ENCODE results near the gene XDH. TPM values are rescaled to one million over a fixed set of nuclear protein-coding genes. Genes with fewer than 3 reads are reported as not detected.

The XDH gene
- total RNA-seq, 1 donor from 2014 or later: 7.5 TPM

DNA sequence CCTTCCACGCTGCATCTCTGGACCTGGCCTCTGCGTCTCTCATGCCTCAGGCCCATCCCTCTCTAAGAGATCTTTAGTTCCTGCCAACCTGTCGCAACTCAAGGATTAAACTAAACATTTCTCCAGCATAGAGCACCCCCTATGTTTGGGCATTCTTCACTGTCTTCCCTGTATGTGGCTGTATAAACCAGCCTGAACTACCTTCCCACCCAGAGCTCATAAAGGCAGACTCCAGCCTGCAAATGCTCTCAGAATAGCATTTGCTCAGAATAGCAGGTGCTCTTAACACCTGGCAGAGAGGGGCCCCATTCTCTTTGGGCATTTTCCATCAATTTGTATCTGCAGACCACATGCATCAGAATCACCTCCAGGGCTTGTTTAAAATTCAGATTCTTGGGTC lies 97.1 kb downstream of the XDH start:
- H3K4me1 Mint-ChIP-seq: peaks cover 10% of the 10 kb centered on the region
- no peaks in the 10 kb centered on the region for H3K9me3 Mint-ChIP-seq
- H3K27ac Mint-ChIP-seq: no peak overlapping the region
- no peak for TF ChIP-seq EZH2phosphoT487 (IDR thresholded peaks at IDR 0.05)
- TF ChIP-seq, protein P1, sequence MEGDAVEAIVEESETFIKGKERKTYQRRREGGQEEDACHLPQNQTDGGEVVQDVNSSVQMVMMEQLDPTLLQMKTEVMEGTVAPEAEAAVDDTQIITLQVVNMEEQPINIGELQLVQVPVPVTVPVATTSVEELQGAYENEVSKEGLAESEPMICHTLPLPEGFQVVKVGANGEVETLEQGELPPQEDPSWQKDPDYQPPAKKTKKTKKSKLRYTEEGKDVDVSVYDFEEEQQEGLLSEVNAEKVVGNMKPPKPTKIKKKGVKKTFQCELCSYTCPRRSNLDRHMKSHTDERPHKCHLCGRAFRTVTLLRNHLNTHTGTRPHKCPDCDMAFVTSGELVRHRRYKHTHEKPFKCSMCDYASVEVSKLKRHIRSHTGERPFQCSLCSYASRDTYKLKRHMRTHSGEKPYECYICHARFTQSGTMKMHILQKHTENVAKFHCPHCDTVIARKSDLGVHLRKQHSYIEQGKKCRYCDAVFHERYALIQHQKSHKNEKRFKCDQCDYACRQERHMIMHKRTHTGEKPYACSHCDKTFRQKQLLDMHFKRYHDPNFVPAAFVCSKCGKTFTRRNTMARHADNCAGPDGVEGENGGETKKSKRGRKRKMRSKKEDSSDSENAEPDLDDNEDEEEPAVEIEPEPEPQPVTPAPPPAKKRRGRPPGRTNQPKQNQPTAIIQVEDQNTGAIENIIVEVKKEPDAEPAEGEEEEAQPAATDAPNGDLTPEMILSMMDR (IDR thresholded peaks at IDR 0.05): no peak
- TF ChIP-seq EZH2 (IDR thresholded peaks at IDR 0.05): no peak
- no peak for DNase-seq (ENCODE audit: low spot score)
- H3K4me3 Mint-ChIP-seq: no peak overlapping the region
- Histone ChIP-seq H3K4me2 (no peak overlapping the region), H4K20me1 (ENCODE audit: low read depth) (no peaks in the 10 kb centered on the region), H2AFZ (replicated peaks) (no peak overlapping the region), H3K4me3 (no peak overlapping the region), H3K9me3 (ENCODE audit: low read depth) (no peaks in the 10 kb centered on the region), H3K9ac (no peak overlapping the region), H3K4me1 (no peaks in the 10 kb centered on the region), H3F3A (ENCODE audit: low read depth) (no peaks in the 10 kb centered on the region), H3K79me2 (ENCODE audit: low read depth) (no peaks in the 10 kb centered on the region), H3K27ac (no peak overlapping the region), H3K36me3 (no peaks in the 10 kb centered on the region), H3K27me3 (no peaks in the 10 kb centered on the region)
- H3K27me3 Mint-ChIP-seq (ENCODE audit: insufficient read depth, low read depth): peaks cover 2% of the 10 kb centered on the region
- no peaks in the 10 kb centered on the region for H3K36me3 Mint-ChIP-seq

- H3K36me3 ChIP-seq: no peaks in the 10 kb centered on the region
- no peaks in the 10 kb centered on the region for H3K79me2 ChIP-seq (ENCODE audit: low read depth)
- H3K9me3 Mint-ChIP-seq: peaks cover 3% of the 10 kb centered on the region
- no peaks in the 10 kb centered on the region for H3K9me3 ChIP-seq (ENCODE audit: low read depth)
- H3F3A ChIP-seq (ENCODE audit: low read depth): no peaks in the 10 kb centered on the region
- H3K4me2 ChIP-seq: no peak overlapping the region
- DNase-seq (ENCODE audit: low spot score): no peak
- H3K4me3 Mint-ChIP-seq: no peak overlapping the region
- H3K27ac Mint-ChIP-seq: no peak overlapping the region
- no peaks in the 10 kb centered on the region for H3K36me3 Mint-ChIP-seq
- H3K4me1 ChIP-seq: no peaks in the 10 kb centered on the region
- H4K20me1 ChIP-seq (ENCODE audit: low read depth): no peaks in the 10 kb centered on the region
- no peak overlapping the region for H3K27ac ChIP-seq
- H3K27me3 Mint-ChIP-seq (ENCODE audit: insufficient read depth, low read depth): peaks cover 6% of the 10 kb centered on the region
- no peak overlapping the region for H3K4me3 ChIP-seq
- TF ChIP-seq, protein P1 (IDR thresholded peaks at IDR 0.05): no peak
- TF ChIP-seq EZH2 (IDR thresholded peaks at IDR 0.05) (no peak), EZH2phosphoT487 (IDR thresholded peaks at IDR 0.05) (no peak)
- peaks cover 10% of the 10 kb centered on the region for H3K4me1 Mint-ChIP-seq
- no peak overlapping the region for H2AFZ ChIP-seq (replicated peaks)
- H3K9ac ChIP-seq: no peak overlapping the region
- H3K27me3 ChIP-seq: no peaks in the 10 kb centered on the region
Measured at GRCh38 chr2:31314761-31315160, 99.8 kb downstream of the XDH start.

GRCh38 chr2:31312898-31313297 lies 101.6 kb downstream of the XDH start:
- Histone ChIP-seq H3K9me3 (ENCODE audit: low read depth) (peaks cover 5% of the 10 kb centered on the region), H3K9ac (no peak overlapping the region), H3K4me2 (no peak overlapping the region), H3K4me3 (no peak overlapping the region), H3K79me2 (ENCODE audit: low read depth) (no peaks in the 10 kb centered on the region), H3K4me1 (no peaks in the 10 kb centered on the region), H3K36me3 (no peaks in the 10 kb centered on the region), H3K27ac (no peak overlapping the region), H3K27me3 (no peaks in the 10 kb centered on the region), H2AFZ (replicated peaks) (no peak overlapping the region), H4K20me1 (ENCODE audit: low read depth) (no peaks in the 10 kb centered on the region), H3F3A (ENCODE audit: low read depth) (no peaks in the 10 kb centered on the region)
- Mint-ChIP-seq H3K27ac (no peak overlapping the region), H3K36me3 (no peaks in the 10 kb centered on the region), H3K9me3 (peaks cover 3% of the 10 kb centered on the region), H3K4me1 (peaks cover 10% of the 10 kb centered on the region), H3K4me3 (no peak overlapping the region), H3K27me3 (ENCODE audit: insufficient read depth, low read depth) (peaks cover 6% of the 10 kb centered on the region)
- no peak for DNase-seq (ENCODE audit: low spot score)
- no peak for TF ChIP-seq EZH2phosphoT487 (IDR thresholded peaks at IDR 0.05)
- TF ChIP-seq EZH2 (IDR thresholded peaks at IDR 0.05): no peak
- TF ChIP-seq, protein P1 (IDR thresholded peaks at IDR 0.05): no peak
